SK-N-SH (cell line): ENCODE results near the gene SNX5. TPM values are rescaled to one million over a fixed set of nuclear protein-coding genes. Genes with fewer than 3 reads are reported as not detected.

Experiments
- CTCF ChIA-PET: fragments of 300-600, 350-600 bp; formaldehyde crosslinking; extraction: SDS; loops from one replicate; lab custom pipeline; 2021; lab: Yijun Ruan, JAX
- POLR2A ChIA-PET: fragments of 350-600 bp; sonication (Branson Sonifier 250); formaldehyde crosslinking; extraction: SDS; loops from one replicate; lab custom pipeline; 2020; ENCODE audit warnings: antibody characterized with exemption, inconsistent platforms; lab: Yijun Ruan, JAX
- DNase-seq: peaks from one replicate; pipeline ENCODE4 v3.0.0; 2012
- H2AFZ ChIP-seq: fragments of 200-600 bp; sonication (generic); 2 replicates; pipeline ENCODE4 v1.8.1; 2016; ENCODE audit warnings: antibody characterized with exemption, mild to moderate bottlenecking, low read depth
- H3F3A ChIP-seq: fragments of 200-600 bp; sonication (generic); replicated peaks from 2 replicates; pipeline ENCODE3; 2016; ENCODE audit warnings: antibody characterized with exemption, mild to moderate bottlenecking; ENCODE audit not compliant: insufficient read depth
- H3K27ac ChIP-seq, 2 experiments: fragments of 200-500 bp in 1 of 2; fragments of 200-600 bp in 1 of 2; sonication (Bioruptor generic) in 1 of 2; sonication (generic), shearing (Covaris generic) in 1 of 2; 2 replicates each; pipeline versions ENCODE4 v1.5.1 to v1.6.1; 2014 to 2016; ENCODE audit warnings: low read depth in 2 of 2, inconsistent platforms in 1 of 2, low read length in 1 of 2, mild to moderate bottlenecking in 1 of 2, mixed read lengths in 1 of 2
- H3K27me3 ChIP-seq: fragments of 200-600 bp; sonication (generic), shearing (Covaris generic); 2 replicates; pipeline ENCODE4 v1.6.1; 2016; ENCODE audit warnings: mixed run types; ENCODE audit not compliant: insufficient read depth
- H3K36me3 ChIP-seq, 2 experiments: fragments of 200-500 bp in 1 of 2; fragments of 200-600 bp in 1 of 2; sonication (Bioruptor generic) in 1 of 2; sonication (generic) in 1 of 2; replicated peaks in 1 of 2; 2 replicates each; pipeline versions ENCODE3 to v1.5.1; 2014 to 2016; ENCODE audit warnings: low read length in 1 of 2, mild to moderate bottlenecking in 1 of 2; ENCODE audit not compliant: insufficient read depth in 2 of 2, control insufficient read depth in 1 of 2
- H3K4me1 ChIP-seq, 2 experiments: fragments of 200-500 bp in 1 of 2; fragments of 200-600 bp in 1 of 2; sonication (Bioruptor generic) in 1 of 2; sonication (generic), shearing (Covaris generic) in 1 of 2; 2 replicates each; pipeline versions ENCODE4 v1.5.1 to v1.6.1; 2014 to 2016; ENCODE audit warnings: low read depth in 1 of 2, low read length in 1 of 2, mixed run types in 1 of 2; ENCODE audit not compliant: insufficient read depth in 2 of 2, control insufficient read depth in 1 of 2
- H3K4me2 ChIP-seq: fragments of 200-600 bp; sonication (generic), shearing (Covaris generic); 2 replicates; pipeline ENCODE4 v1.6.1; 2017; ENCODE audit warnings: mixed run types
- H3K4me3 ChIP-seq, 2 experiments: fragments of 200-500 bp in 1 of 2; fragments of 200-600 bp in 1 of 2; sonication (Bioruptor generic) in 1 of 2; sonication (generic), shearing (Covaris generic) in 1 of 2; 2 replicates each; pipeline versions ENCODE4 v1.5.1 to v1.8.1; 2014 to 2016; ENCODE audit warnings: low read depth in 2 of 2, inconsistent platforms in 1 of 2, low read length in 1 of 2, mild to moderate bottlenecking in 1 of 2, mixed read lengths in 1 of 2, moderate library complexity in 1 of 2
- H3K79me2 ChIP-seq: fragments of 200-600 bp; sonication (generic); 2 replicates; pipeline ENCODE4 v1.8.1; 2017; ENCODE audit warnings: mild to moderate bottlenecking; ENCODE audit not compliant: insufficient read depth
- H3K9ac ChIP-seq: fragments of 200-600 bp; sonication (generic); 2 replicates; pipeline ENCODE4 v1.6.1; 2017; ENCODE audit warnings: mixed run types
- H3K9me2 ChIP-seq: fragments of 200-600 bp; sonication (generic); 2 replicates; pipeline ENCODE4 v1.6.1; 2017; ENCODE audit warnings: mixed run types
- H3K9me3 ChIP-seq: fragments of 200-600 bp; sonication (generic); 2 replicates; pipeline ENCODE4 v1.6.1; 2017; ENCODE audit warnings: mixed run types, mild to moderate bottlenecking, moderate library complexity
- H4K20me1 ChIP-seq: fragments of 200-600 bp; sonication (generic); 2 replicates; pipeline ENCODE4 v1.6.1; 2017; ENCODE audit warnings: mild to moderate bottlenecking, mixed run types; ENCODE audit not compliant: insufficient read depth
- CHD2 ChIP-seq: fragments of 150-350 bp; IDR thresholded peaks from 2 replicates; pipeline ENCODE4 v1.6.1; 2018; ENCODE audit warnings: low read length; ENCODE audit not compliant: partially characterized antibody
- EP300 ChIP-seq, 2 experiments: IDR thresholded peaks; 2 replicates each; pipeline versions ENCODE4 v1.4.0 to v1.6.1; 2012; ENCODE audit warnings: borderline replicate concordance in 1 of 2, low read depth in 1 of 2, low read length in 1 of 2
- FOXJ3 ChIP-seq: sonication (generic); formaldehyde crosslinking; IDR thresholded peaks from 2 replicates; pipeline ENCODE4 v1.5.1; 2020; ENCODE audit warnings: mild to moderate bottlenecking, missing genetic modification reagents
- FOXM1 ChIP-seq: IDR thresholded peaks from 2 replicates; pipeline ENCODE4 v1.4.0; 2012; ENCODE audit warnings: low read depth, mild to moderate bottlenecking
- GABPA ChIP-seq: IDR thresholded peaks from 2 replicates; pipeline ENCODE4 v1.4.0; 2012; ENCODE audit warnings: low read depth, mild to moderate bottlenecking
- JUND ChIP-seq: IDR thresholded peaks from 2 replicates; pipeline ENCODE4 v1.4.0; 2012
- NRF1 ChIP-seq: IDR thresholded peaks from 2 replicates; pipeline ENCODE4 v1.6.1; 2012; ENCODE audit warnings: low read depth, mild to moderate bottlenecking, low read length
- RAD21 ChIP-seq: IDR thresholded peaks from 2 replicates; pipeline ENCODE4 v1.6.1; 2012; ENCODE audit warnings: mild to moderate bottlenecking, low read length
- RCOR1 ChIP-seq: fragments of 150-350 bp; IDR thresholded peaks from 2 replicates; pipeline ENCODE4 v1.6.1; 2017; ENCODE audit warnings: antibody characterized with exemption, low read length
- REST ChIP-seq: IDR thresholded peaks from 2 replicates; pipeline ENCODE4 v1.6.1; 2012; ENCODE audit warnings: mild to moderate bottlenecking, low read depth, low read length, moderate library complexity
- RFX5 ChIP-seq: IDR thresholded peaks from 2 replicates; pipeline ENCODE4 v1.6.1; 2012; ENCODE audit warnings: mild to moderate bottlenecking, improper control_type of control experiment, low read length
- SIN3A ChIP-seq: IDR thresholded peaks from 2 replicates; pipeline ENCODE4 v1.6.1; 2012; ENCODE audit warnings: low read depth, mild to moderate bottlenecking, low read length, moderate library complexity, borderline replicate concordance
- SMC3 ChIP-seq: IDR thresholded peaks from 2 replicates; pipeline ENCODE4 v1.6.1; 2012; ENCODE audit warnings: low read depth, low read length, improper control_type of control experiment
- TAF1 ChIP-seq: IDR thresholded peaks from 2 replicates; pipeline ENCODE4 v1.6.1; 2012; ENCODE audit warnings: low read depth, mild to moderate bottlenecking, low read length, moderate library complexity, borderline replicate concordance
- YY1 ChIP-seq: IDR thresholded peaks from 2 replicates; pipeline ENCODE4 v1.4.0; 2012; ENCODE audit warnings: low read depth, mild to moderate bottlenecking
- WGBS: methylation state at CpG from one replicate; pipeline ENCODE4 v1.1.6; 2017; ENCODE audit warnings: low lambda C conversion rate; 5-methylcytosine and 5-hydroxymethylcytosine counted together
- polyA plus RNA-seq, 3 experiments: library from polyadenylated mRNA; depleted of rRNA; stranded (reverse); fragments of >200 nt; gene quantifications; 2 replicates each; pipeline ENCODE4 v1.2.3, GENCODE V29; 2012
- TF ChIP-seq, protein P1 (sequence below): IDR thresholded peaks from 2 replicates; pipeline ENCODE4 v1.4.0; 2012; ENCODE audit warnings: low read depth, borderline replicate concordance
- TF ChIP-seq, protein P2 (sequence below): IDR thresholded peaks from 2 replicates; pipeline ENCODE4; 2012

SNX5 gene
- polyA plus RNA-seq, 1 of the 3 experiments (the other 2 are of a cell fraction) = 76.2 TPM

DNA sequence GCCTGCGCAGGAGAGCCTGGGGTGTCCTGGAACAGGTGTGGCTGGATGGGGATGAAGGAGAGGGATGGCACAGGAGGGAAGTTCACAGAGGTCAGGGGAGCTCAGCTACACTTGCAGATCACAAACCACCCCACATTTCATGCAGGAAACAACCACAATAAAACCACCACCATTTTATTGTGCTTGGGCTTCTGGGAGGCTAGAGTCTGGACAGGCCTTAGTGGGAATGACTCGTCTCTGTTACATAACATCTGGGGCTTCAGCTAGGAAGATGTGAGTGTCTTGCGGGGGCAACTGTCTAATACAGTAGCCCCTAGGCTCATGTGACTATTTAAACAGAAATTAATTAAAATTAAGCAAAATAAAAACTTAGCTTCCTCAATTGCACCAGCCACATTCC, 33.4 kb downstream of the SNX5 start:
- H3K36me3 ChIP-seq = peaks cover 0 to under 1% of the 10 kb centered on the region in 2 experiments
- POLR2A ChIA-PET = no interaction called here
- H3F3A ChIP-seq = peaks cover 3% of the 10 kb centered on the region
- H3K4me2 ChIP-seq = no peak overlapping the region
- no peak for DNase-seq
- H3K9ac ChIP-seq = no peak overlapping the region
- H3K27ac ChIP-seq = no peak overlapping the region
- TF ChIP-seq GABPA (no peak), YY1 (no peak), SIN3A (no peak), CHD2 (no peak), FOXM1 (no peak), SMC3 (no peak), EP300 (IDR thresholded peaks at IDR 0.05; ENCODE audit: borderline replicate concordance in 1 of 2, low read depth in 1 of 2, low read length in 1 of 2) (no peak)
- TF ChIP-seq, protein P1, sequence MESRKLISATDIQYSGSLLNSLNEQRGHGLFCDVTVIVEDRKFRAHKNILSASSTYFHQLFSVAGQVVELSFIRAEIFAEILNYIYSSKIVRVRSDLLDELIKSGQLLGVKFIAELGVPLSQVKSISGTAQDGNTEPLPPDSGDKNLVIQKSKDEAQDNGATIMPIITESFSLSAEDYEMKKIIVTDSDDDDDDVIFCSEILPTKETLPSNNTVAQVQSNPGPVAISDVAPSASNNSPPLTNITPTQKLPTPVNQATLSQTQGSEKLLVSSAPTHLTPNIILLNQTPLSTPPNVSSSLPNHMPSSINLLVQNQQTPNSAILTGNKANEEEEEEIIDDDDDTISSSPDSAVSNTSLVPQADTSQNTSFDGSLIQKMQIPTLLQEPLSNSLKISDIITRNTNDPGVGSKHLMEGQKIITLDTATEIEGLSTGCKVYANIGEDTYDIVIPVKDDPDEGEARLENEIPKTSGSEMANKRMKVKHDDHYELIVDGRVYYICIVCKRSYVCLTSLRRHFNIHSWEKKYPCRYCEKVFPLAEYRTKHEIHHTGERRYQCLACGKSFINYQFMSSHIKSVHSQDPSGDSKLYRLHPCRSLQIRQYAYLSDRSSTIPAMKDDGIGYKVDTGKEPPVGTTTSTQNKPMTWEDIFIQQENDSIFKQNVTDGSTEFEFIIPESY = no peak
- no peaks in the 10 kb centered on the region for H3K9me2 ChIP-seq
- 86% methylated on average over 3 of the region's 3 CpGs for WGBS
- H2AFZ ChIP-seq = no peak overlapping the region
- H3K4me3 ChIP-seq = no peak overlapping the region
- peaks cover 0 to 11% of the 10 kb centered on the region in 2 experiments; a peak in 1 of 4 replicates for H3K4me1 ChIP-seq
- no peaks in the 10 kb centered on the region for H3K9me3 ChIP-seq
- H3K27me3 ChIP-seq = no peaks in the 10 kb centered on the region
- no peaks in the 10 kb centered on the region for H4K20me1 ChIP-seq
- CTCF ChIA-PET = interaction anchor here (0.7 to 7.0 kb wide), 6 partner anchors 40 to 430 kb away, joined by 3 to 75 read pairs (median 3); partner anchors contain the start of gene RRBP1
- no peaks in the 10 kb centered on the region for H3K79me2 ChIP-seq

- no peaks in the 10 kb centered on the region for H3K27me3 ChIP-seq
- no peak overlapping the region for H3K4me2 ChIP-seq
- H3K36me3 ChIP-seq = no peaks in the 10 kb centered on the region
- no peaks in the 10 kb centered on the region for H3F3A ChIP-seq
- CTCF ChIA-PET = interaction anchor here (0.6 to 7.0 kb wide), 5 partner anchors 11 to 298 kb away, joined by 3 to 75 read pairs (median 3); partner anchors contain the start of gene RRBP1
- no peak overlapping the region for H2AFZ ChIP-seq
- H3K9me2 ChIP-seq = no peaks in the 10 kb centered on the region
- H3K9me3 ChIP-seq = no peaks in the 10 kb centered on the region
- POLR2A ChIA-PET = no interaction called here
- DNase-seq = no peak
- peaks cover 0 to 11% of the 10 kb centered on the region in 2 experiments; a peak in 1 of 4 replicates for H3K4me1 ChIP-seq
- H4K20me1 ChIP-seq = no peaks in the 10 kb centered on the region
- H3K4me3 ChIP-seq = no peak overlapping the region
- no peak overlapping the region for H3K27ac ChIP-seq
- H3K9ac ChIP-seq = no peak overlapping the region
- 81% methylated on average over 16 of the region's 16 CpGs for WGBS
- no peaks in the 10 kb centered on the region for H3K79me2 ChIP-seq
- TF ChIP-seq GABPA (no peak), TAF1 (no peak), RAD21 (no peak), RFX5 (no peak), FOXJ3 (no peak), RCOR1 (no peak), NRF1 (no peak), REST (no peak), JUND (no peak), SIN3A (no peak)
- TF ChIP-seq, protein P2, sequence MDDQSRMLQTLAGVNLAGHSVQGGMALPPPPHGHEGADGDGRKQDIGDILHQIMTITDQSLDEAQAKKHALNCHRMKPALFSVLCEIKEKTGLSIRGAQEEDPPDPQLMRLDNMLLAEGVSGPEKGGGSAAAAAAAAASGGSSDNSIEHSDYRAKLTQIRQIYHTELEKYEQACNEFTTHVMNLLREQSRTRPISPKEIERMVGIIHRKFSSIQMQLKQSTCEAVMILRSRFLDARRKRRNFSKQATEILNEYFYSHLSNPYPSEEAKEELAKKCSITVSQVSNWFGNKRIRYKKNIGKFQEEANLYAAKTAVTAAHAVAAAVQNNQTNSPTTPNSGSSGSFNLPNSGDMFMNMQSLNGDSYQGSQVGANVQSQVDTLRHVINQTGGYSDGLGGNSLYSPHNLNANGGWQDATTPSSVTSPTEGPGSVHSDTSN = no peak
- TF ChIP-seq, protein P1 = no peak
Observed at GRCh38 chr20:17934141-17934862, 34.3 kb downstream of the SNX5 start.
